Tibial nerve (tissue), 4 donors: Measurements from ENCODE around the gene PPP1R12A. TPM values are rescaled to one million over a fixed set of nuclear protein-coding genes. Genes with fewer than 3 reads are reported as not detected.

ENCODE experiments used
- DNase-seq, 2 donors: peaks; one replicate each; pipeline ENCODE4 v3.0.0-alpha.2; 2019; ENCODE audit warnings: low spot score in 2 of 2
- H3K27ac ChIP-seq, 4 donors: fragments of 200-600 bp; sonication (generic) in 3 of 4; one replicate each; pipeline ENCODE4 v1.5.1; 2017 to 2019; ENCODE audit warnings: mild to moderate bottlenecking in 1 of 4
- H3K27me3 ChIP-seq, 2 donors: fragments of 200-600 bp; sonication (generic) in 1 of 2; one replicate each; pipeline versions ENCODE4 v1.5.1 to v1.6.0; 2017 to 2019
- H3K36me3 ChIP-seq, 3 donors: fragments of 200-600 bp; sonication (generic); one replicate each; pipeline ENCODE4 v1.5.1; 2018 to 2019
- H3K4me1 ChIP-seq, 4 donors: fragments of 200-600 bp; sonication (generic) in 3 of 4; one replicate each; pipeline ENCODE4 v1.5.1; 2017 to 2019
- H3K4me3 ChIP-seq, 4 donors: fragments of 200-600 bp; sonication (generic) in 3 of 4; one replicate each; pipeline ENCODE4 v1.5.1; 2017 to 2019; ENCODE audit warnings: mild to moderate bottlenecking in 1 of 4, moderate library complexity in 1 of 4
- H3K9me3 ChIP-seq, 4 donors: fragments of 200-600 bp; sonication (generic) in 3 of 4; one replicate each; pipeline ENCODE4 v1.5.1; 2017 to 2019
- CTCF ChIP-seq, 5 experiments: fragments of 200-600 bp in 3 of 5; fragments of 450-650 bp in 2 of 5; sonication (generic) in 3 of 5; IDR thresholded peaks; one replicate each; pipeline ENCODE4 v1.5.1; 2016 to 2019; ENCODE audit warnings: antibody characterized with exemption in 5 of 5, mild to moderate bottlenecking in 3 of 5, moderate library complexity in 2 of 5
- EP300 ChIP-seq, 2 donors: sonication (generic); formaldehyde crosslinking; IDR thresholded peaks; one replicate each; pipeline ENCODE4 v1.6.1; 2017; ENCODE audit warnings: antibody characterized with exemption in 2 of 2, mild to moderate bottlenecking in 1 of 2
- POLR2A ChIP-seq, 2 donors: fragments of 450-650 bp; IDR thresholded peaks; one replicate each; pipeline ENCODE4 v1.6.1; 2017; ENCODE audit warnings: antibody characterized with exemption in 2 of 2, mild to moderate bottlenecking in 2 of 2, moderate library complexity in 2 of 2
- WGBS, 2 donors: methylation state at CpG; one replicate each; pipeline ENCODE4 v1.1.5; 2018; 5-methylcytosine and 5-hydroxymethylcytosine counted together
- total RNA-seq, 4 donors: library from RNA; depleted of rRNA; stranded (reverse); fragments of >200 nt; gene quantifications; one replicate each; pipeline ENCODE4 v1.1.0, GENCODE V29; 2016

PPP1R12A gene
- total RNA-seq, 4 donors from 2014 or later: 84.3 to 137 (median 99.6) TPM

GRCh38 chr12:79908366-79908765 is 26.5 kb downstream of the PPP1R12A start:
- Histone ChIP-seq H3K27me3 (no peaks in the 10 kb centered on the region), H3K4me1 (peaks cover 0 to 53% (median 2%) of the 10 kb centered on the region in 4 donors), H3K9me3 (no peaks in the 10 kb centered on the region), H3K36me3 (no peaks in the 10 kb centered on the region), H3K4me3 (no peak overlapping the region), H3K27ac (peak overlapping the region in 1 of 4 donors; percentile 23)
- no peak for TF ChIP-seq POLR2A (IDR thresholded peaks at IDR 0.05)
- TF ChIP-seq EP300 (IDR thresholded peaks at IDR 0.05): no peak
- no peak for TF ChIP-seq CTCF (IDR thresholded peaks at IDR 0.05)
- no peak for DNase-seq

- Histone ChIP-seq H3K4me1 (peaks cover 0 to 83% (median 16%) of the 10 kb centered on the region in 4 donors), H3K27me3 (no peaks in the 10 kb centered on the region), H3K27ac (no peak overlapping the region), H3K9me3 (no peaks in the 10 kb centered on the region), H3K4me3 (no peak overlapping the region), H3K36me3 (no peaks in the 10 kb centered on the region)
- no peak for DNase-seq
- WGBS, 2 donors: 79 to 89% methylated on average over 2 of the region's 2 CpGs
- TF ChIP-seq CTCF (IDR thresholded peaks at IDR 0.05): no peak
- no peak for TF ChIP-seq POLR2A (IDR thresholded peaks at IDR 0.05)
- no peak for TF ChIP-seq EP300 (IDR thresholded peaks at IDR 0.05)
These were observed 33.4 kb downstream of the PPP1R12A start for GRCh38 chr12:79901506-79901905.

GRCh38 chr12:79900951-79901350 is 33.9 kb downstream of the PPP1R12A start:
- DNase-seq: no peak
- no peak overlapping the region for H3K4me3 ChIP-seq
- H3K36me3 ChIP-seq: no peaks in the 10 kb centered on the region
- WGBS, 2 donors: 20 to 30% methylated on average over 2 of the region's 2 CpGs
- TF ChIP-seq EP300 (IDR thresholded peaks at IDR 0.05): no peak
- TF ChIP-seq POLR2A (IDR thresholded peaks at IDR 0.05): no peak
- no peak for TF ChIP-seq CTCF (IDR thresholded peaks at IDR 0.05)
- no peak overlapping the region for H3K27ac ChIP-seq
- peaks cover 0 to 83% (median 16%) of the 10 kb centered on the region in 4 donors for H3K4me1 ChIP-seq
- H3K27me3 ChIP-seq: no peaks in the 10 kb centered on the region
- no peaks in the 10 kb centered on the region for H3K9me3 ChIP-seq

GRCh38 chr12:79900199-79900598 is 34.7 kb downstream of the PPP1R12A start:
- Histone ChIP-seq H3K27me3 (no peaks in the 10 kb centered on the region), H3K4me1 (peaks cover 0 to 83% (median 18%) of the 10 kb centered on the region in 4 donors), H3K9me3 (no peaks in the 10 kb centered on the region), H3K36me3 (no peaks in the 10 kb centered on the region), H3K4me3 (no peak overlapping the region), H3K27ac (no peak overlapping the region)
- 69 to 75% methylated on average over 2 of the region's 2 CpGs for WGBS, 2 donors
- no peak for DNase-seq
- TF ChIP-seq CTCF (IDR thresholded peaks at IDR 0.05) (no peak), EP300 (IDR thresholded peaks at IDR 0.05) (no peak), POLR2A (IDR thresholded peaks at IDR 0.05) (no peak)

- DNase-seq: no peak
- 22 to 38% methylated on average over 1 of the region's 1 CpG for WGBS, 2 donors
- H3K4me1 ChIP-seq: peaks cover 0 to 83% (median 20%) of the 10 kb centered on the region in 4 donors
- H3K36me3 ChIP-seq: no peaks in the 10 kb centered on the region
- no peaks in the 10 kb centered on the region for H3K9me3 ChIP-seq
- no peak overlapping the region for H3K4me3 ChIP-seq
- H3K27me3 ChIP-seq: no peaks in the 10 kb centered on the region
- no peak overlapping the region for H3K27ac ChIP-seq
- TF ChIP-seq EP300 (IDR thresholded peaks at IDR 0.05): no peak
- TF ChIP-seq CTCF (IDR thresholded peaks at IDR 0.05): no peak
- no peak for TF ChIP-seq POLR2A (IDR thresholded peaks at IDR 0.05)
These were observed 37.3 kb downstream of the PPP1R12A start for GRCh38 chr12:79897617-79898016.
